Measurements from ENCODE around the gene ZFYVE19.
A peak's percentile ranks its signal among the peaks of the same experiment; 100 is the strongest.

ZFYVE19 gene

GRCh38 chr15:40821195-40821594 is 14.3 kb downstream of the ZFYVE19 start:
- no peak for DNase-seq

- no peak for DNase-seq
Measured at GRCh38 chr15:40823572-40824343, 16.9 kb downstream of the ZFYVE19 start.

- DNase-seq = no peak
Measured at GRCh38 chr15:40825661-40826422, 19.0 kb downstream of the ZFYVE19 start.

GRCh38 chr15:40826423-40827075 is 19.7 kb downstream of the ZFYVE19 start:
- no peak for DNase-seq

GRCh38 chr15:40828447-40829036 is 21.7 kb downstream of the ZFYVE19 start, which contains the start of gene PPP1R14D:
PPP1R14D (minus strand) TSS chr15:40828708; CDS start chr15:40828641, 67 bp downstream.
- no peak for DNase-seq

- DNase-seq = no peak
Measured at GRCh38 chr15:40829115-40829514, 22.2 kb downstream of the ZFYVE19 start.

- no peak for DNase-seq
Measured at GRCh38 chr15:40830884-40831283, 24.0 kb downstream of the ZFYVE19 start.

GRCh38 chr15:40831861-40832260 is 25.0 kb downstream of the ZFYVE19 start:
- no peak for DNase-seq

- DNase-seq = no peak
Measured at GRCh38 chr15:40832903-40833302, 26.0 kb downstream of the ZFYVE19 start.

GRCh38 chr15:40836020-40836419 is 29.1 kb downstream of the ZFYVE19 start:
- DNase-seq = no peak

- DNase-seq = no peak
Measured at GRCh38 chr15:40838756-40839155, 31.9 kb downstream of the ZFYVE19 start.

GRCh38 chr15:40841741-40842140 is 34.9 kb downstream of the ZFYVE19 start:
- no peak for DNase-seq

GRCh38 chr15:40843261-40843884 is 36.5 kb downstream of the ZFYVE19 start:
- DNase-seq = no peak

- peak; percentile 87 for DNase-seq
Measured at GRCh38 chr15:40843885-40844695, 37.2 kb downstream of the ZFYVE19 start, which contains the start of gene SPINT1. SPINT1 (plus strand) TSS chr15:40844048; CDS start chr15:40844555, 507 bp downstream.

GRCh38 chr15:40844696-40845030 is 37.8 kb downstream of the ZFYVE19 start:
- peak; percentile 54 for DNase-seq

GRCh38 chr15:40845036-40845435 is 38.1 kb downstream of the ZFYVE19 start:
- no peak for DNase-seq

- DNase-seq = no peak
Measured at GRCh38 chr15:40845511-40846284, 38.8 kb downstream of the ZFYVE19 start.

- no peak for DNase-seq
Measured at GRCh38 chr15:40846841-40847222, 39.9 kb downstream of the ZFYVE19 start.

GRCh38 chr15:40847223-40847961 is 40.5 kb downstream of the ZFYVE19 start:
- DNase-seq = no peak

- DNase-seq = no peak
Measured at GRCh38 chr15:40850576-40851112, 43.8 kb downstream of the ZFYVE19 start.

All from stimulated activated CD8-positive, alpha-beta memory T cell treated with anti-CD3 and anti-CD28 coated beads, Interleukin-4, amount 100 ng/mL, for 48 hours (primary cell).